HG03175 (cell line): ENCODE results near the gene ASPSCR1.

Source experiments
- ATAC-seq: cut with Tn5 transposase; IDR thresholded peaks from one replicate; pipeline ENCODE4 v1.9.1; 2021; ENCODE audit warnings: mild to moderate bottlenecking, moderate library complexity; ENCODE audit not compliant: unreplicated experiment

ASPSCR1 gene

GRCh38 chr17:81977211-81977808 lies at the start of gene ASPSCR1:
Gene ASPSCR1 (plus strand): TSS chr17:81977629. CDS start chr17:81977647, 18 bp downstream.
- ATAC-seq, result peak; percentile 75

- ATAC-seq, result peak; percentile 73
Observed at GRCh38 chr17:81927653-81928543, 49.5 kb upstream of the ASPSCR1 start, which contains the start of gene MAFG. Gene MAFG (minus strand): TSS chr17:81927735. CDS start chr17:81923185, 4,550 bp downstream.

- ATAC-seq, result no peak
Observed at GRCh38 chr17:81928544-81929252, 48.7 kb upstream of the ASPSCR1 start.

GRCh38 chr17:81929253-81930141 lies 47.9 kb upstream of the ASPSCR1 start:
- no peak for ATAC-seq

- ATAC-seq, result no peak
Observed at GRCh38 chr17:81930142-81931125, 47.0 kb upstream of the ASPSCR1 start.

GRCh38 chr17:81931189-81931556 lies 46.3 kb upstream of the ASPSCR1 start:
- ATAC-seq, result no peak

- ATAC-seq, result no peak
Observed at GRCh38 chr17:81931557-81932332, 45.7 kb upstream of the ASPSCR1 start.

- no peak for ATAC-seq
Observed at GRCh38 chr17:81932333-81932983, 45.0 kb upstream of the ASPSCR1 start.

- no peak for ATAC-seq
Observed at GRCh38 chr17:81933178-81933699, 44.2 kb upstream of the ASPSCR1 start.

GRCh38 chr17:81934098-81934757 lies 43.2 kb upstream of the ASPSCR1 start:
- ATAC-seq, result no peak

GRCh38 chr17:81934850-81935708 lies 42.4 kb upstream of the ASPSCR1 start:
- no peak for ATAC-seq

- ATAC-seq, result no peak
Observed at GRCh38 chr17:81935709-81936084, 41.7 kb upstream of the ASPSCR1 start.

GRCh38 chr17:81939218-81939617 lies 38.2 kb upstream of the ASPSCR1 start:
- no peak for ATAC-seq

- no peak for ATAC-seq
Observed at GRCh38 chr17:81939881-81940385, 37.5 kb upstream of the ASPSCR1 start.

GRCh38 chr17:81940538-81941483 lies 36.6 kb upstream of the ASPSCR1 start:
- no peak for ATAC-seq
